Stimulated activated CD8-positive, alpha-beta memory T cell treated with anti-CD3 and anti-CD28 coated beads, Interleukin-12 subunit alpha, Interleukin-12 subunit beta, amount 100 ng/mL, for 1 hour (primary cell): Measurements from ENCODE around the gene SEMA4D.

Experiments used
- DNase-seq: peaks from one replicate; pipeline ENCODE4 v3.0.0-alpha.2; 2020; ENCODE audit warnings: low read depth

The SEMA4D gene

GRCh38 chr9:89428222-89428761, 69.6 kb downstream of the SEMA4D start:
- DNase-seq = no peak

GRCh38 chr9:89427621-89428221, 70.2 kb downstream of the SEMA4D start:
- DNase-seq = peak; percentile 70

- DNase-seq = no peak
These were observed 71.4 kb downstream of the SEMA4D start for GRCh38 chr9:89426384-89426961.

- DNase-seq = no peak
These were observed 72.0 kb downstream of the SEMA4D start for GRCh38 chr9:89425921-89426383.

- DNase-seq = no peak
These were observed 72.7 kb downstream of the SEMA4D start for GRCh38 chr9:89425024-89425805.

- DNase-seq = no peak
These were observed 75.5 kb downstream of the SEMA4D start for GRCh38 chr9:89422151-89422975.

- no peak for DNase-seq
These were observed 76.3 kb downstream of the SEMA4D start for GRCh38 chr9:89421595-89421994.

- DNase-seq = no peak
These were observed 77.3 kb downstream of the SEMA4D start for GRCh38 chr9:89420397-89421178.

GRCh38 chr9:89419978-89420394, 77.9 kb downstream of the SEMA4D start:
- DNase-seq = no peak

- peak; percentile 61 for DNase-seq
These were observed 78.9 kb downstream of the SEMA4D start for GRCh38 chr9:89418882-89419640.

GRCh38 chr9:89418474-89418845, 79.5 kb downstream of the SEMA4D start:
- no peak for DNase-seq

- DNase-seq = no peak
These were observed 80.0 kb downstream of the SEMA4D start for GRCh38 chr9:89417832-89418473.

GRCh38 chr9:89414670-89415324, 83.1 kb downstream of the SEMA4D start:
- no peak for DNase-seq

GRCh38 chr9:89413963-89414638, 83.8 kb downstream of the SEMA4D start:
- DNase-seq = no peak

- no peak for DNase-seq
These were observed 85.0 kb downstream of the SEMA4D start for GRCh38 chr9:89412951-89413350.

- DNase-seq = no peak
These were observed 85.4 kb downstream of the SEMA4D start for GRCh38 chr9:89412541-89412940.

- DNase-seq = no peak
These were observed 86.2 kb downstream of the SEMA4D start for GRCh38 chr9:89411759-89412158.

- DNase-seq = no peak
These were observed 87.1 kb downstream of the SEMA4D start for GRCh38 chr9:89410641-89411350.
